HepG2 (cell line): ENCODE results near the gene PRR5L. TPM values are rescaled to one million over a fixed set of nuclear protein-coding genes. Genes with fewer than 3 reads are reported as not detected.

Experiments
- ATF7 ChIP-seq, 2 experiments: fragments of 450-650 bp in 1 of 2; sonication (generic) in 1 of 2; formaldehyde crosslinking in 1 of 2; IDR thresholded peaks; 2 replicates each; pipeline versions ENCODE4 v1.4.0 to v1.6.1; 2016 to 2020; ENCODE audit warnings: antibody characterized with exemption in 1 of 2, mild to moderate bottlenecking in 1 of 2, missing genetic modification reagents in 1 of 2
- CEBPG ChIP-seq: IDR thresholded peaks from 2 replicates; pipeline ENCODE4 v1.6.1; 2016
- JARID2 ChIP-seq: sonication (generic); formaldehyde crosslinking; IDR thresholded peaks from 2 replicates; pipeline ENCODE4 v1.8.1; 2023; ENCODE audit warnings: missing genetic modification reagents, inconsistent platforms; ENCODE audit not compliant: insufficient replicate concordance
- MNT ChIP-seq: fragments of 450-650 bp; IDR thresholded peaks from 2 replicates; pipeline ENCODE4 v1.6.1; 2016
- MXD3 ChIP-seq: IDR thresholded peaks from 2 replicates; pipeline ENCODE4 v1.6.1; 2016; ENCODE audit warnings: mild to moderate bottlenecking, missing biosample characterization, missing genetic modification reagents
- ZNF235 ChIP-seq: sonication (generic); formaldehyde crosslinking; IDR thresholded peaks from 2 replicates; pipeline ENCODE4 v1.8.1; 2023; ENCODE audit warnings: mild to moderate bottlenecking, missing genetic modification reagents, borderline replicate concordance
- ZNF326 ChIP-seq: sonication (generic); formaldehyde crosslinking; IDR thresholded peaks from 2 replicates; pipeline ENCODE4 v1.4.0; 2020; ENCODE audit warnings: missing genetic modification reagents, borderline replicate concordance
- ZNF331 ChIP-seq: sonication (generic); formaldehyde crosslinking; IDR thresholded peaks from 2 replicates; pipeline ENCODE4 v1.4.0; 2020; ENCODE audit warnings: missing genetic modification reagents
- ZNF841 ChIP-seq: sonication (generic); formaldehyde crosslinking; IDR thresholded peaks from 2 replicates; pipeline ENCODE4 v1.8.1; 2023; ENCODE audit warnings: missing genetic modification reagents, borderline replicate concordance
- ZSCAN25 ChIP-seq: sonication (generic); formaldehyde crosslinking; IDR thresholded peaks from 2 replicates; pipeline ENCODE4 v1.8.0; 2022; ENCODE audit warnings: mild to moderate bottlenecking, missing genetic modification reagents
- ZZZ3 ChIP-seq: sonication (generic); formaldehyde crosslinking; IDR thresholded peaks from 2 replicates; pipeline ENCODE4 v1.4.0; 2020; ENCODE audit warnings: missing genetic modification reagents, mild to moderate bottlenecking, borderline replicate concordance
- polyA plus RNA-seq, 8 experiments: library from polyadenylated mRNA; depleted of rRNA in 3 of 8; stranded (reverse) in 7 of 8; unstranded in 1 of 8; fragments of >200 nt; fragmentation: Illumina TruSeq in 4 of 8; extraction: Trizol in 4 of 8; gene quantifications; 2 replicates each; pipeline versions ENCODE4 v1.2.1 to v1.2.3, GENCODE V29; 2011 to 2016; ENCODE audit warnings: low read depth in 4 of 8, missing spikeins in 1 of 8, mixed read lengths in 1 of 8; ENCODE audit not compliant: insufficient read depth in 1 of 8
- total RNA-seq, 5 experiments: library from RNA; depleted of rRNA; stranded (reverse); fragments of >200 nt; fragmentation: Illumina TruSeq; extraction: Trizol; gene quantifications; 2 replicates each; pipeline ENCODE4 v1.2.3, GENCODE V29; 2016; ENCODE audit warnings: low read depth in 1 of 5
- TF ChIP-seq, protein P1 (sequence below): sonication (generic); formaldehyde crosslinking; IDR thresholded peaks from 2 replicates; pipeline ENCODE4 v1.4.0; 2020; ENCODE audit warnings: missing genetic modification reagents
- TF ChIP-seq, protein P2 (sequence below): fragments of 450-650 bp; IDR thresholded peaks from 2 replicates; pipeline ENCODE4 v1.6.1; 2017
- TF ChIP-seq, protein P3 (sequence below), 2 experiments: sonication (generic) in 1 of 2; formaldehyde crosslinking in 1 of 2; IDR thresholded peaks; 2 replicates each; pipeline versions ENCODE4 v1.4.0 to v1.6.1; 2018 to 2020; ENCODE audit warnings: missing genetic modification reagents in 2 of 2, borderline replicate concordance in 1 of 2, low read depth in 1 of 2, mild to moderate bottlenecking in 1 of 2, missing biosample characterization in 1 of 2
- TF ChIP-seq, protein P4 (sequence below): sonication (generic); formaldehyde crosslinking; IDR thresholded peaks from 2 replicates; pipeline ENCODE4 v1.8.1; 2023; ENCODE audit warnings: mild to moderate bottlenecking, missing genetic modification reagents, borderline replicate concordance
- TF ChIP-seq, protein P5 (sequence below): sonication (generic); formaldehyde crosslinking; IDR thresholded peaks from 2 replicates; pipeline ENCODE4 v1.4.0; 2020; ENCODE audit warnings: missing genetic modification reagents

The PRR5L gene
- total and polyA plus RNA-seq, 2 of the 13 experiments (the other 11 are each of a cell fraction or from before 2014, with no cell fraction given), result 0.16 TPM; not detected in 1

- 0 out of 2 replicates have a peak, but pooled peaks have one; percentile 22 for TF ChIP-seq ZSCAN25
- TF ChIP-seq ZZZ3 (CRISPR knock-in tag), result peak; percentile 79; the same call in 1 of the 2 replicates
- TF ChIP-seq, protein P1, sequence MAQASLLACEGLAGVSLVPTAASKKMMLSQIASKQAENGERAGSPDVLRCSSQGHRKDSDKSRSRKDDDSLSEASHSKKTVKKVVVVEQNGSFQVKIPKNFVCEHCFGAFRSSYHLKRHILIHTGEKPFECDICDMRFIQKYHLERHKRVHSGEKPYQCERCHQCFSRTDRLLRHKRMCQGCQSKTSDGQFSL (CRISPR knock-in tag), result 0 out of 2 replicates have a peak, but pooled peaks have one; percentile 21
- TF ChIP-seq, protein P2, sequence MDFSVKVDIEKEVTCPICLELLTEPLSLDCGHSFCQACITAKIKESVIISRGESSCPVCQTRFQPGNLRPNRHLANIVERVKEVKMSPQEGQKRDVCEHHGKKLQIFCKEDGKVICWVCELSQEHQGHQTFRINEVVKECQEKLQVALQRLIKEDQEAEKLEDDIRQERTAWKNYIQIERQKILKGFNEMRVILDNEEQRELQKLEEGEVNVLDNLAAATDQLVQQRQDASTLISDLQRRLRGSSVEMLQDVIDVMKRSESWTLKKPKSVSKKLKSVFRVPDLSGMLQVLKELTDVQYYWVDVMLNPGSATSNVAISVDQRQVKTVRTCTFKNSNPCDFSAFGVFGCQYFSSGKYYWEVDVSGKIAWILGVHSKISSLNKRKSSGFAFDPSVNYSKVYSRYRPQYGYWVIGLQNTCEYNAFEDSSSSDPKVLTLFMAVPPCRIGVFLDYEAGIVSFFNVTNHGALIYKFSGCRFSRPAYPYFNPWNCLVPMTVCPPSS, result no peak
- TF ChIP-seq, protein P3, sequence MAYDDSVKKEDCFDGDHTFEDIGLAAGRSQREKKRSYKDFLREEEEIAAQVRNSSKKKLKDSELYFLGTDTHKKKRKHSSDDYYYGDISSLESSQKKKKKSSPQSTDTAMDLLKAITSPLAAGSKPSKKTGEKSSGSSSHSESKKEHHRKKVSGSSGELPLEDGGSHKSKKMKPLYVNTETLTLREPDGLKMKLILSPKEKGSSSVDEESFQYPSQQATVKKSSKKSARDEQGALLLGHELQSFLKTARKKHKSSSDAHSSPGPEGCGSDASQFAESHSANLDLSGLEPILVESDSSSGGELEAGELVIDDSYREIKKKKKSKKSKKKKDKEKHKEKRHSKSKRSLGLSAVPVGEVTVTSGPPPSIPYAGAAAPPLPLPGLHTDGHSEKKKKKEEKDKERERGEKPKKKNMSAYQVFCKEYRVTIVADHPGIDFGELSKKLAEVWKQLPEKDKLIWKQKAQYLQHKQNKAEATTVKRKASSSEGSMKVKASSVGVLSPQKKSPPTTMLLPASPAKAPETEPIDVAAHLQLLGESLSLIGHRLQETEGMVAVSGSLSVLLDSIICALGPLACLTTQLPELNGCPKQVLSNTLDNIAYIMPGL (CRISPR knock-in tag; IDR thresholded peaks at IDR 0.05; ENCODE audit: borderline replicate concordance in 1 of 2, low read depth in 1 of 2), result peak; percentile 56 to 73
- TF ChIP-seq, protein P4, sequence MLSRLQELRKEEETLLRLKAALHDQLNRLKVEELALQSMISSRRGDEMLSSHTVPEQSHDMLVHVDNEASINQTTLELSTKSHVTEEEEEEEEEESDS (CRISPR knock-in tag), result no peak
- TF ChIP-seq ZNF331 (CRISPR knock-in tag), result peak; percentile 88
- peak; percentile 76 for TF ChIP-seq MXD3 (CRISPR knock-in tag)
- TF ChIP-seq ZNF235 (CRISPR knock-in tag), result no peak
- no peak for TF ChIP-seq ATF7 (IDR thresholded peaks at IDR 0.05)
- no peak for TF ChIP-seq ATF7 (CRISPR knock-in tag; IDR thresholded peaks at IDR 0.05)
- TF ChIP-seq JARID2, result no peak
- no peak for TF ChIP-seq ZNF326 (CRISPR knock-in tag)
- peak; percentile 97 for TF ChIP-seq MNT
- TF ChIP-seq CEBPG, result peak; percentile 43
- TF ChIP-seq, protein P5, sequence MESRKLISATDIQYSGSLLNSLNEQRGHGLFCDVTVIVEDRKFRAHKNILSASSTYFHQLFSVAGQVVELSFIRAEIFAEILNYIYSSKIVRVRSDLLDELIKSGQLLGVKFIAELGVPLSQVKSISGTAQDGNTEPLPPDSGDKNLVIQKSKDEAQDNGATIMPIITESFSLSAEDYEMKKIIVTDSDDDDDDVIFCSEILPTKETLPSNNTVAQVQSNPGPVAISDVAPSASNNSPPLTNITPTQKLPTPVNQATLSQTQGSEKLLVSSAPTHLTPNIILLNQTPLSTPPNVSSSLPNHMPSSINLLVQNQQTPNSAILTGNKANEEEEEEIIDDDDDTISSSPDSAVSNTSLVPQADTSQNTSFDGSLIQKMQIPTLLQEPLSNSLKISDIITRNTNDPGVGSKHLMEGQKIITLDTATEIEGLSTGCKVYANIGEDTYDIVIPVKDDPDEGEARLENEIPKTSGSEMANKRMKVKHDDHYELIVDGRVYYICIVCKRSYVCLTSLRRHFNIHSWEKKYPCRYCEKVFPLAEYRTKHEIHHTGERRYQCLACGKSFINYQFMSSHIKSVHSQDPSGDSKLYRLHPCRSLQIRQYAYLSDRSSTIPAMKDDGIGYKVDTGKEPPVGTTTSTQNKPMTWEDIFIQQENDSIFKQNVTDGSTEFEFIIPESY (CRISPR knock-in tag), result peak; percentile 38; the same call in 1 of the 2 replicates
- TF ChIP-seq ZNF841 (CRISPR knock-in tag), result no peak
These were observed 6.7 kb upstream of the PRR5L start, which contains the start of gene COMMD9 (continued) for GRCh38 chr11:36289226-36289852.
